GM04504 (cell line): Measurements from ENCODE around the gene GTF2H3.
"Not testable (repeated sequence)": the region's sequence is repeated elsewhere in the genome, so short reads cannot be mapped to it uniquely, and the experiment has no call there.

Experiments used
- DNase-seq: peaks from one replicate; pipeline ENCODE4 v3.0.0-alpha.2; 2012; ENCODE audit warnings: low read depth

Gene GTF2H3

DNA sequence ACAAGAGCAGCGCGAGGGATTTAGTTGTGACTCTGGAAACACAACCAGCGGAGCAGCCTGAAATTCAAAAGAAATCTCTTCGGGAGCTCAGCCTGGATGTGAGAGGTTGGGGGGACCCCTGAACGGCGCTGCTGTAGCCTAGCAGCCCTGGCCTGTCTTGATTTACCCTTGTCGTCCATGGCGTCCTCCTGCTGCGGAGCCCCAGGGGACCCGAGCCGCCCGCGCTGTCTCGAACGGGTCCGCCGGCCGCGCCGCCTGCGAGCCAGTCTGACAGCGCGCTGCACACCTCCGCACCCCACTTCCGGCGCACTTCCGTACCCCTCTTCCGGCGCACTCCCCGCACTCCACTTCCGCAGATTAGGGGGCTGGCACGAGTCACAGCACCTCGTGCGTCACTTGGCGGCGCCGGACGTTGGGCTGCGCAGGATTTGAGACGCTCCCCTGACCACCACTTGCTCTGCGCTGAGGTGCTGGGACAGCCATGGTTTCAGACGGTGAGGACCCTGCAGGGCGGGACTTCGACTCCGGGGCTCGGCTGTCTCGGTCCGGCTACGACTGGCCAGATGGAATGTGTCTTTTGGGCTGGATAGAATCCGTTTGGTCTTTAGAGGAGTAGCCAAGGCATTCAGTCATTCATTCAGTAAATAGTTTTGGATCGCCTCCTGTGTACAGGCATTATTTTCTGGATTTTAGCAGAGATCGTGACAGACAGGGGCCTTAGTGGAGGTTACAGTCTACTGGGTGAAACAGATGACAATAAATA, at the start of gene GTF2H3, which contains the start of gene EIF2B1:
Gene GTF2H3 (plus strand): TSS at position 451 of the 763 bp plus-strand sequence. CDS start 31 bp downstream, at position 482.
Gene EIF2B1 (minus strand): TSS at position 308 of the 763 bp plus-strand sequence. CDS start 129 bp downstream, at position 179.
- peak; percentile 91 for DNase-seq

DNA sequence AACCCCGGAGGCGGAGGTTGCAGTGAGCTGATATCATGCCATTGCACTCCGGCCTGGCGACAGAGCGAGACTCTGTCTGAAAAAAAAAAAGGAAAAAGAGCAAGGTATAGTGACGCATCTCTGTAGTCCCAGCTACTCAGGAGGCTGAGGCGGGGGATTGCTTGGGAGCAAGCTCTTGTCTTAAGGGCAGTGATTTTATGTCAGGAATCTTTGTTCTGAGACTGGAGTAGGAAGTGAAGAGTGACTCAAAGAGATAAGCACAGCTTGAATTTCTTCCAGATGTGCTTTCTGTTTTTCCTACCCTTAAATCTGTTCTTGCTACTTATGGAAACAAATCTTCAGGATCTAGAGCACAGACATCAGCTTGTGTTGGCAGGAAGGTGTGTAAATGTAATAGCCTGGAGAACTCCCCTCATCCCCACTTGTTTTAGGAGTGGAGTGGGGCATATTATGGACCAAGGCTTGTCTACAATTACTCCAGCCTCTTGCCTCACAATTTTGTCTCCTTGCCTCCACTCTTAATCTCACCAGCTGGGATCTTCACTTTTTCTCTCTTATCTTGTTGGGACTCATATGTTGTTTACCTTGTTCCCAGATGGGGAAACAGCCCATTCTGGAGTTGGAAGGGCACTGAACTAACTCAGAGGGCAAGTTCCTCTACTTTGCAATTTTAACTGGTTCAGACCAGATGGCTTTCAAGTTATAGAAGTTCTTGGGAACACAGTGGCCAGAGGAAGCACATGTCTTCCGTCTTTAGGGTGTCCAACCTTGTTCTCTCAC, 41.7 kb upstream of the GTF2H3 start:
- DNase-seq = no peak

DNA sequence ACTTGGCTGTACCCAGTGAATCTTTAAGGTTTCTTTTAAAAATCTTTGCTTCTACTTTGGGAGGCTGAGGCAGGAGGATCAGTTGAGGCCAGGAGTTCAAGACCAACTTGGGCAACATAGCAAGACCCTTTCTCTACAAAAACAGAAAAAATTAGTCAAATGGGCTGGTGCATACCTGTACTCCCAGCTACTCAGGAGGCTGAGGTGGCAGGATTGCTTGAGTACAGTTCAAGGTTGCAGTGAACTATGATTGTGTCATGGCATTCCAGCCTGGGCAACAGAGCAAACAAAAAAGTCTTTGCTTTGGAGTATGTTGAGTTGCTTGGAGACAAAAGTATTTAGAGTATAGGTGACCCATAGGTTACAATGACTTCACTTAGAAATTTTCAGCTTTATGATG, 37.9 kb upstream of the GTF2H3 start:
- DNase-seq = no peak

DNA sequence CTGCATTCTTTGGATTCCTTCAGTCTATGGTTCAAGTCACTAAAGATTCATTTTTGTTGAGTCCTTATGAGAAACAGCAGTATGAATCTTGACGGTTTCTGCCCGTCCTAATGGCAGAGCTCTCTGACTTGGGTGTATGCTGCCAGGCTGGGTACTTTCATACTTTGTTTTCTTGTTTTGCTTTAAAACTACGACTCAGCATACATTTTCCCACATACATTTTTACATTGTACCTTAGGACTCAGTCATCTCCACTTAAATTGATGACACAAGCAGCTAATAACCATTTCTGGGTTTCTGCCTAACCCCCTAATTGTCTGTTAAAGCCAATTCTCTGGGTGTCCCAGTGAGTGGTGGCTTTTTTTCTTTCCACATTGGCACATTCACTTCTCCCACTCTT, 36.5 kb upstream of the GTF2H3 start:
- no peak for DNase-seq

DNA sequence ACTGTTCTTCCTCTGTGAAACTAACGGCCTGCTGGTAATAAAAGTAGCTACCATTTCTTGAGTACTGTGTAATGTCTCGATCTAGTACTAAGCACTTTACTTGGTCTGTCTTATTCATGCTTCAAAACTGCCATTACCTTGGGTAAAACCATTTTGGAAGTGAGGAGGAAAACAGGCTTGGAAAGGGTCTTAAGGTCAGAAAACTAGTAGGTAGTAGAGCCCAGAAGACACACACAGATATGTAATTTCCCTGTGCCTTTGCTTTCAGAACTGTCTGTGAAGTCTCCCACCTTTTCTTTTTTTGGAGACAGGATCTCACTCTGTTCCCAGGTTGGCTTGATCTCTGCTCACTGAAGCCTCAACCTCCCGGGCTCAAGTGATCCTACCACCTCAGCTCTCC, 35.1 kb upstream of the GTF2H3 start:
- DNase-seq = no peak

DNA sequence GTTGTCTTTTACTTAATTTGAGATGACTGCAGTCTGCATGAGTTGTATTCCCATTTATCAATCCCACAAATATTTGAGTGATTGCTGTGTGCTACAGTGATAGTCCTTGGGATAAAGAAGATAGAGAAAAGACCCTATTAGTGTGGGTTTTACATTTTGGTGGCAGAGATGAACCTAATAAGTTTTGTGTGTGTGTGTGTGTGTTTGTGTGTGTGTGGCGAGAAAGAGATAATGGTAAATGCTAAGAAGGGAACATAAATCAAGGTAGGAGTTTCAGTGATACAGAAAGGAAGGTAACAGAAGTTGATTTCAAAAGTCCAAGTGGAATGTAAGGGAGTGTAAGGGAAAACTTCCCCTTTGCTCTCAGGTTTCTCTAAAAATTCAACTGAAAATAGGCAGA, 34.3 kb upstream of the GTF2H3 start:
- no peak for DNase-seq

DNA sequence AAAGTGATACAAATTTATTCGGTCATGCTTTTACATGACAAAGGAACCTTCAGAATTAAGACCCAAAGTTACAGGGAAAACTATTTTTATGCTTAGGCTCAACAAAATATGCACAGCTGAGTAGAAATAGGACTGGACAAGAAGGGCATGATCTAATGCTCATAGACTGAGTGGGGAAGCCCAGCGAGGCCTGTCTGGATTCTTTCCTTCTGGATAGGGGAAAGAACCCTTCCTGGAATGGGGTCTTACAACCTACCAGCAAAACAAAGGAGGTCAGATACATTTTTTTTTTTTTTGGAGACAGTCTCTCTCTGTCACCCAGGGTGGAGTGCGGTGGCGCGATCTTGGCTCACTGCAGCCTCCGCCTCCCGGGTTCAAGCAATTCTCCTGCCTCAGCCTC, 33.9 kb upstream of the GTF2H3 start:
- DNase-seq = no peak

DNA sequence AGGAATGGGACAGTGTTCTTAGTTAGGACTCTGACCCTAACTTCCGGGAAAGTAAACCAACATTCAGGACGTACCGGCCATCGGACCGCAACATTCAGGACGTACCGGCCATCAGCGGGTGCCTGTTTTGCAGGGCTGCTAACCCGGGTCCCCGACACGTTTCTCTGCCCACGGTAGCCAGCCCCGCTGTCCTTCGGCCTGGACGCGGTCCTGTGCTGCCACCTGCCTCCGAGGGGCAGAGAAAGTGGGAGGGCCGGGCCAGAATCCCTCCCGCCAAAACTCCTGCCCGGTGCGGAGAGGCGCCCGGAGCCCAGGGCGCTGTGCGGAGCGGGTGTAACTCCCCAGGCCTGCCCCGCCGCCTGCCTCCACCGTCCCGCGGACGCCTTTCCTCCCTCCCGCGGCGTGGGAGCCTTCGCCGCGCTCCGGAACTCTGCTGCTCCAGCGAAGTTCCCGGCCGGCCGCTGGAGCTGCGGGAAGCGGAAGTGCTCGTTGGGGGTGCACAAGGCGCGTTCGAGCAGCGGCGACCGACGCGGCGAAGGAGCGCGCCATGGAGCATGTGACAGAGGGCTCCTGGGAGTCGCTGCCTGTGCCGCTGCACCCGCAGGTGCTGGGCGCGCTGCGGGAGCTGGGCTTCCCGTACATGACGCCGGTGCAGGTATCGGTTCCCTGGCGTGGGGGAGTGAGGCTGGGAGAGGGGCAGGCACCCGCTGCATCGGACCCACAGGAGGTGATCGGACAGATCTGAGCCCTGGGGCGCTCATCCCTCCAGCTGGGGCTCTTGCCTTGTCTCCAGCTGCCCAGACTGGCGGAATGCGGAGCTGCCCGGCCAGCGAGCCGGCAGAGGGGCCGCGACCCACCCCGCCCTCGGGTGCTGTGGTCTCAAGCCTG, 31.8 kb upstream of the GTF2H3 start, which contains the start of gene DDX55:
Gene DDX55 (plus strand): TSS at position 498 of the 888 bp plus-strand sequence. CDS start 50 bp downstream, at position 548.
- peak; percentile 67 for DNase-seq

DNA sequence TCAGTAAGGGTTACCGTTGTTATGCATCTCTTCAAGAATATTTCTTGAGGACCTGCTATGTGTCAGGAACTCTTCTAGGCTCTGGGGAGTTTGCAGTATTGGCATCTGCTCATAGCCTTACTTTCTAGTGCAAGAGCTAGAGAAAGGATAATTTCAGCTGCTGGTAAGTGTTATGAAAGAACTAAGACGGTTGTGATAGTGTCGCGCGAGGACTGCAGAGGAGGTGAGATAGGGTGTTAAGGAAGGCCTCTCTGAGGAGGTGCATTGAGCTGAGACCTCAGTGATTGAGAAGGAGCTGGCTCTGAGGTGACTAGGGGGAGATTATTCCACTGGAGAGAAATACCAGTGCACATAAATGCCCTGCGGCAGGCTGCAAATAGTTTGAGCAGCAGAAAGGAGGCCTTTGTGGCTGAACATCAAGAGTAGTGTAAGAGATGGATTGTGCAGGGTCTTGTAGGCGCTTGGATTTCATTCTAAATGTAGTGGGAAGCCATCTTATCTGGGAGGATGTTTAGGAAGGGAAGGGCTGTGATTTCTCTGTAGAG, 30.9 kb upstream of the GTF2H3 start:
- DNase-seq = no peak

DNA sequence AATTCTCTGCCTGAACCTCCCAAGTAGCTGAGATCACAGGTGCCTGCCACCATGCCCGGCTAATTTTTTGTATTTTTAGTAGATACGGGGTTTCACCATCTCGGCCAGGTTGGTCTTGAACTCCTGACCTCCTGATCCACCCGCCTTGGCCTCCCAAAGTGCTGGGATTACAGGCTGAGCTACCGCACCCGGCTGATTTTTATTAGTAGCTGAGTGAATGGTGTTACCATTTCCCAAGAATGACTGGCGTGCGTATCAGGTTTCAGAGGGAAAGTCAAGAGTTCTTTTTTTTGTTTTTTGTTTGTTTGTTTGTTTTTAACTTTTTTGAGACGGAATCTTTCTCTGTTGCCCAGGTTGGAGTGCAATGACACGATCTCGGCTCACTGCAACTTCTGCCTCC, 30.1 kb upstream of the GTF2H3 start:
- not testable (repeated sequence) for DNase-seq

DNA sequence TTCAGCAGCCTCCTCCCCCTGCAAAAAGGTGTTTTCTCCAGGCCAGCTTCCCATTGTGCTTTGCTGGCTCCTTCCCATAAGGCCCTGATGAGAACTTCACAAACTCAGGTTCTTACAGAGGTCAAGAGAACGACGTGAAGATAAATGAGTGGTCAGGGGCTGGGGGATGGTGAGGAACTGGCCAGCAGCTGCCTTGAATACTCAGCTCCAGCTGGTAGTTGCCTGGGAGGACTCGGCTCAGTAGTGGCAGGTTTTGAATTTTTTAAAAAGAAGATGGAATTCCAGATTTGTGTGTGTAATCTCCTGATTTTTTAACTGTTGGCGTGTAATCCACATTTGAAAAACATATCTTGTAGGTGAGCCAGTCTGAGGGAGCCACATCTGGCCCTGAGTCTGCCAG, 25.9 kb upstream of the GTF2H3 start:
- no peak for DNase-seq

DNA sequence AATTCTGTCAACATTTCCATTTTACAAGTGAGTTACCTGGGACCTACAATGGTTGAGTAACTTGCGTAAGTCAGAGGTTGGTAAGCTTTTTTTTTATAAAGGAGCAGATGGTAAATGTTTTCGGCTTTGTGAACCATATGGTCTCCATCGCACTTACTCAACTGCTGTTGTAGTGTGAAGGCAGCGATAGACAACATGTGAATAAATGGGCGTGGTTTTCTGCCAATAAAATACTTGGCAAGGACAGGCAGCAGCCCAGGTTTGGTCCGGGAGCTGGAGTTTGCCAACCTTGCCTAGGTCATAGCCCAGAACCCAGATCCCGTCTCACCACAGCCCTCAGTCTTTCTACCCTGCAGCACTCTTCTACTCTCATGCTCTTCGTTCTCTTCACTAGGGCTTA, 25.4 kb upstream of the GTF2H3 start:
- no peak for DNase-seq

DNA sequence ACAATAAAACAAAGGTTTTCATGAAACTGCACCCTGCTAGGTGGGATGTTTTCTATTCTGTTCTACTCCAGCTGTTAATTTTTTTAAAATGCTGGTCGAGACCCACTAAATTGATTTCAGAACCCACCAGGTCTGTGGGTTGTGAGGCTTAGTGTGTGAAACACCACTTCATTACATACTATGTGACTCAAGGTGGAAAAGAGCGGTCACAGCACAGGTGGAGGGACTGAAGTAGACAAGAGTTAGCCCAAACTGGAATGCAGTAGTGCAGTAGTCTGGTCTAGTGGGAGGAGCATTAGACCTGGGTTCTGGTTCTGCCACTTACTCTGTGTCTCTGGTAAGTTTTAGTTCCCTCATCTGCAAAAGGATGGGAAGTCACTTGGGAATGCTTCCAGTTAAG, 19.5 kb upstream of the GTF2H3 start:
- no peak for DNase-seq

DNA sequence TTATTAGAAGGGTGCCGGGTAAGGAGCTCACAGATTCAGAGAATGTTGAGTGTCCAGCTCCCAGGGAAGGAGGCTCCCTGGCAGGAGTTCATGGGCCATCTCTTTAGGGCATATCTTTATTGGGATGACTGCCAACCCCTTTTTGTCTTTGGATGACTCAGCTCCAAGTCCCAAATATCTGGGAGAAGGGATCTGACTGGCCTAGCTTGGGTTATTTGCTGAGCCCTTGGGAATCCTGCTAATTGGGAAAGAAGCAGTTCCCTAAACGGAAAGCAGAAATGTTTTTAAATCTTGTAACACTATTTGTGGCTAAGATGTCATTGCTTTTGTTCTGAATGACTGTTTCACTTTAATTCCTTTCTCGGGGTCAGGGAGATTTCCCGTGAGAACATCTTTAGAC, 19.1 kb upstream of the GTF2H3 start:
- peak; percentile 83 for DNase-seq

DNA sequence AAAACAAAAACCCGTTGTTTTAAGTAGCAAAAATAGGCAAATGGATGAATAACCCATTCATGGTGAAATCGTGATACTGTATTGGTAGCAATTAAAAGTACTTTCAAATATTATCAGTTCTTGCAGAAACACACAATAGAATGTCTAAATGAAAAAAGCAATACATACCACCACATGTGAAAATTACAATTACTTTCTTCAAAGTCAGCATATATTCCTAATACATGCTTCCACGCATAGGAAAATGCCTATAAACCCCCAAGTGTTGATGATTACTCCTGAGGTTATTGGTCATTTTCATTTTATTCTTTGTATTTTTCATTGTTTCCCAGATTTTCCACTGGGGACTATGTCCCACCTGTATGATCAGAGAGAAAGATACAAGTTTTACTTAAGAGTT, 16.5 kb upstream of the GTF2H3 start:
- no peak for DNase-seq

DNA sequence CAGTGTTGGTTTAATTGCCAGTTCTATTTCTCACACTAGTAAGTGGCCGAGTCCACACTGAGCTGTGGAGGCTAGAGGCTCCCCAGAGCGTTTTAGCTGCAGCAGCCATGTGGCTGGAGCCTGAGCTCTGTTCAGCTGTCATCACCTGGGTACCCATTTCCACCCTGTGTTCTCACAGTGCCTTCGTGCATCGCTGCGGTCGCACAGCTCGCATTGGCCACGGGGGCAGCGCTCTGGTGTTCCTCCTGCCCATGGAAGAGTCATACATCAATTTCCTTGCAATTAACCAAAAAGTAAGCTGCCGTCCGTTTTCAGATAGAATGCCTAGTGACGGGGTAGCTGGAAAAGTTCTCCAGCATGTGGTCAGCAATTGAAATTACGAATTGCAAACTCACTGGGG, 16.0 kb upstream of the GTF2H3 start:
- DNase-seq = no peak

DNA sequence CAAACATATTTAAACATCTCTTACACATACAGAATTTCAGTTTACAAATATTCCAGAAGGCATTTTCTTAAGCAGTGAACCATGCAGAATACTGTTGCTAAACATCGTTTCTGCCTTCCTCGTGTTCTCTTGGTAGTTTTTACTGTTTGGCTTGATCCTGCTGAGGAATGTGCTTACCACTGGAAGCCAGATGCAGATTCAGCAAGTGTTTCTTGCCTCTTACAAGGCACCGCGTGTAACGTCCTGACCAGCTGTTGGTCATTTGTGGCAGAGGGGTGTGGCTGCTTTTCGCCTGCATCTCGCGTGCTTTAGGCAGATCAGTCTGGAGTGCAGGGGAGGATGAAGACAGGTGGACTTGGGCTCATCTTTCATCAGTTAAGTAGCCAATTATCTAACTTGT, 12.5 kb upstream of the GTF2H3 start:
- DNase-seq = peak; percentile 43

DNA sequence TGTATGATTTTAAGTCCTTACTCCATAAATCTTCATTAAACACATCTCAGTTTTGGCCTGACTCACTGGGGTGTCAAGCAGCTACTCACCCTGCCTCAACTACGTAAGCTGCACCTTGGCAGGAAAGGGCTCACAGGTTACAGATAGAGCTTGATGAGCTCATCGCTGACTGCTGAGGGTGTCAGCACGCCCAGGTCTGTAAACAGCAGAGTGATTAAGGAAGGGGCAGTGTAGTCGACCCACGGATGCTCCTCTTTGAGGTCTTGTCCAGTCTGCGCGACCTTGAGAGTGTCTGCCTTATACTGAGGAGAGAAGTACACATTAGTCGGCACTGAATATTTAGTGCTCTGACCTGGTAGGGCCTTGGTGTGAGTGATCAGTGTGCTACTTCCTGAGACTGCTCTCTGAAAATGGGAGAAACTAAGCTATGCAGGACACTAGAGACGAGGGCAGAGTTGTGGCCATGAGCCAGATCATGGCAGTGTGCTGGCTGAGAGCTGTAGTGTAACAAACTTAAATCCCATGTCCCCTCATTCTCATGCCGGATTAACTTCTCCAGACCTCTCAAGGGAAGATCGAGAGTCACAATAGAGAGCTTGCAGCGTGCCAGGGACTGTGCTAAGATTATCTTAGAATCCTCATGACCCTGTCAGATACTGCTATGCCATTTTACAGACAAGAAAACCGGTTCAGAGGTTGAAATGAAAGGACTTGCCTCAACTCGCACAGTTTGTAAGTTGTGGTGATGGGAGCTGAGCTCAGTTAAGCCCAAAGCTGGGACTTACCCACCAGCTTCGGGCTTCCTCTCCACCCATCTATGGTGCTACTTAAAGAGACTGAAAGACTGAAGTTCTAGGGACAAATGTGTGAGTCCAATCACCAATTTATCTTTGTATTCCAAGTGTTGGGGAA, 11.8 kb upstream of the GTF2H3 start:
- no peak for DNase-seq

DNA sequence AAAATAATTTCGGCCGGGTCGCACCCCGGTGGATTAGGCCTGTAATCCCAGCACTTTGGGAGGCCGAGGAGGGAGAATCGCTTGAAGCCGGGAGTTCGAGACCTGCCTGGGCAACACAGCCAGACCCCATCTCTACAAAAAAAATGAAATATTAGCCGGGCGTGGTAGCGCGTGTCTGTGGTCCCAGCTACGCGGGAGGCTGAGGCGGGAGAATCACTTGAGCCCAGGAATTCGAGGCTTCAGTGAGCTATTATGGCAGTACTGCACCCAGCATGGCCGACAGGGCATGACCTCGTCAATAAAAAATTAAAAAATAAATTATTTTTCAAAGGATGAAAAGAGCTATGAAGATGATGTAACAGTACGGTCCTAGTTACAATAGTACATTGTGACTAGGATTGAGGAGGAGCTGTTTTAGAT, 523 bp downstream of the GTF2H3 start:
- no peak for DNase-seq

DNA sequence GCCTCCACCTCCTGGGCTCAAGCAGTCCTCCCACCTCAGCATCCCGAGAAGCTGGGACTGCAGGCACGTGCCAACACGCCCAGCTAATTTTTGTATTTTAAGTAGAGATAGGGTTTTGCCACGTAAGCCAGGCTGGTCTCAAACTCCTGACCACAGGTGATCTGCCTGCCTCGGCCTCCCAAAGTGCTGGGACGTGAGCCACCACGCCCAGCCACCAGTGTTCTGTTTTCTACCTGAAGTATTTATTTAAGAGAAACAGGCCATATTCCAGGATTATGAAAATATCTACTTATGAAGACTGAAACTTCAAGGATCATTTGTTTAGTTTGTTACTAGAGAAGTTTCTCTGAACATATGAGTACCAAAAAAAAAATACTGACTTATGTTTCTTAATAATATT, 10.3 kb downstream of the GTF2H3 start:
- DNase-seq = no peak

DNA sequence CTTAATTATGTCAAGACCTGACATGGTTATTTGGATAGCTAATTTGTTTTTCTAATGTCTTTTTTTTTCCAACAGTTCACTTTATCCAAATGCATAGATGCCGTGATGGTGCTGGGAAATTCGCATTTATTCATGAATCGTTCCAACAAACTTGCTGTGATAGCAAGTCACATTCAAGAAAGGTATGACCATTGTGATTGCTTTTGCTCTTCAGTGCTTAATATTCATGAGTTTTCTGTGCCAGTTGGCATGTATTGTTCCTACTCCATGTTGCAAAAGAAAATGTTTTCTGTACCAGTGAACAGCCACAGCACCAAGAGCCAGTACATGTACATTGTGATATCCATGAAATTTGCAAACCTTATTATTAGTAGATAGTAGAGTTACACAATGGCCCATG, 11.8 kb downstream of the GTF2H3 start:
- DNase-seq = no peak
